Epithelial cell of esophagus (primary cell): ENCODE results near the gene B4GALNT4.
"Not testable (repeated sequence)": the region's sequence is repeated elsewhere in the genome, so short reads cannot be mapped to it uniquely, and the experiment has no call there.

ENCODE experiments used
- DNase-seq: peaks from one replicate; pipeline ENCODE4 v3.0.0; 2010; ENCODE audit warnings: low read depth
- H3K4me3 ChIP-seq: 2 replicates; pipeline ENCODE4 v1.5.1; 2011; ENCODE audit warnings: mild to moderate bottlenecking, low read length, control low read depth
- TF ChIP-seq, protein P1 (sequence below): IDR thresholded peaks from 2 replicates; pipeline ENCODE4 v1.5.1; 2011; ENCODE audit warnings: low read depth, mild to moderate bottlenecking, low read length, control low read depth, inconsistent platforms; ENCODE audit not compliant: insufficient read depth; ENCODE audit errors: missing control alignments

Gene B4GALNT4

DNA sequence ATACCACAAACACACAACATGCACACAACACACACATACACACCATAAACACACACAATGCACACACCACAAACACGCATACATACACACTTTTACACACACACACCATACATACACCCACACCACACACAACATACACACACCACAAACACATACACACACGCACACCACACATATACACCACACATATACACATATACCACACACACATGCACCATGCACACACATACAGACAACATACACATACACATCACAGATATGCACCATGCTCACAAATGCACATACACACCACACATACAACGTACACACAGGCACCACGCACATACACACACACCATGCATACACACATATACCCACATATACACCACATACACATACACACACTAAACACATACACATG is 11.7 kb upstream of the B4GALNT4 start:
- TF ChIP-seq, protein P1, sequence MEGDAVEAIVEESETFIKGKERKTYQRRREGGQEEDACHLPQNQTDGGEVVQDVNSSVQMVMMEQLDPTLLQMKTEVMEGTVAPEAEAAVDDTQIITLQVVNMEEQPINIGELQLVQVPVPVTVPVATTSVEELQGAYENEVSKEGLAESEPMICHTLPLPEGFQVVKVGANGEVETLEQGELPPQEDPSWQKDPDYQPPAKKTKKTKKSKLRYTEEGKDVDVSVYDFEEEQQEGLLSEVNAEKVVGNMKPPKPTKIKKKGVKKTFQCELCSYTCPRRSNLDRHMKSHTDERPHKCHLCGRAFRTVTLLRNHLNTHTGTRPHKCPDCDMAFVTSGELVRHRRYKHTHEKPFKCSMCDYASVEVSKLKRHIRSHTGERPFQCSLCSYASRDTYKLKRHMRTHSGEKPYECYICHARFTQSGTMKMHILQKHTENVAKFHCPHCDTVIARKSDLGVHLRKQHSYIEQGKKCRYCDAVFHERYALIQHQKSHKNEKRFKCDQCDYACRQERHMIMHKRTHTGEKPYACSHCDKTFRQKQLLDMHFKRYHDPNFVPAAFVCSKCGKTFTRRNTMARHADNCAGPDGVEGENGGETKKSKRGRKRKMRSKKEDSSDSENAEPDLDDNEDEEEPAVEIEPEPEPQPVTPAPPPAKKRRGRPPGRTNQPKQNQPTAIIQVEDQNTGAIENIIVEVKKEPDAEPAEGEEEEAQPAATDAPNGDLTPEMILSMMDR = no peak
- no peak overlapping the region for H3K4me3 ChIP-seq
- DNase-seq = no peak

DNA sequence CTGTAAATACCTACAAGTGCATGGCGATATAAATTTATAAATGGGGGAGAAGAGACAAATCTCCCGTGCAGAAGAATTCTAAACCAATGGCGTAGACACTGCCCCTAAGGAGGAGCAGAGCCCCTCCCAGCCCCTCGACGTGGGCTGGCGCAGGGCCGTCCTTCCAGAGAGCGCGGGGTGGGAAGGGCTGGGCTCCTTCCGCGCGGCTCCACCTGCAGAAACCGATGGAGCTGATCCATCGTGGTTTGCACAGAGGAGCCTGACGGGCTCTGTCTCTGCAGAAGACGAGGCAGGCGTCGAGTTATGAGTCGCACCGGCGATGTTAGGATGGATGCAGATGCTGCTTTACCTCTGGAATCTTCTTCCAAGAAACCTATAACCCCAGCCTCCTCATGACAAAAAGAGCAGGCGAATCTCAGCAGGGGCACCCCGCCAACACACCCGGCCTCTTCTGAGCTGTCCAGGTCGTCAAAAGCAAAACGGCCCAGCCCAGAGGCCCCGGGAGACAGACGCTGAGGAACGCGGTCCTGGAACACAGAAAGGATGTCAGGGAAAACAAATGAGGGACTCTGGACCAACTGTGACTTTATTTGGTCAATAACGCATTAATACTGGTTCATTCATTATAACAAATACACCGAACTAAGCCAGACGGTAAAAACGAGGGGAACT is 11.0 kb upstream of the B4GALNT4 start:
- H3K4me3 ChIP-seq = no peak overlapping the region
- TF ChIP-seq, protein P1 = no peak
- DNase-seq = no peak

DNA sequence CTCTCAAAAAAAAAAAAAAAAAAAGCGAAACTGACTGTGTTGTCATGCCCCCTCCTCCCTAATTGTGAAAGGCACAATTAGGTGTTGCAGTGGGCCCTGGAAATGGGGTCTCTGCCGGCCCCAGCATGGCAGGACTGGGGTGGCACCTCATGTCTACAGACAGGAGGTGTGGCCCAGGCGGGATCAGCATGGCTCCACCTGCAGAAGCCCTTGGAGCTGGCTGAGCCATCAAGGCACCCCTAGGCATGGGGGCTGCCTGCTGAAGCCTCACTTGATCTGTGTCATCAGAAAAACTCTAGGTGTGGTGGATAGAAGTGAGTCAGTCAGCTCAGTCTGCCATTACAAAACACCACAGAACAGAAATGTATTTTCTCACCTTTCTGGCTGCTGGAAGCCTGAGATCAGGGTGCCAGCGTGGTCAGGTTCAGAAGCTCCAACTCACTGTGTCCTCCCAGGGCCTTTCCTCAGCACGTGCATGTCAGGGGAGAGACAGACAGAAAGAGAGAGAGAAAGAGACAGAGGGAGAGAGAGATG is 10.1 kb upstream of the B4GALNT4 start:
- peak; percentile 86 for DNase-seq
- H3K4me3 ChIP-seq = no peak overlapping the region
- TF ChIP-seq, protein P1 = no peak

DNA sequence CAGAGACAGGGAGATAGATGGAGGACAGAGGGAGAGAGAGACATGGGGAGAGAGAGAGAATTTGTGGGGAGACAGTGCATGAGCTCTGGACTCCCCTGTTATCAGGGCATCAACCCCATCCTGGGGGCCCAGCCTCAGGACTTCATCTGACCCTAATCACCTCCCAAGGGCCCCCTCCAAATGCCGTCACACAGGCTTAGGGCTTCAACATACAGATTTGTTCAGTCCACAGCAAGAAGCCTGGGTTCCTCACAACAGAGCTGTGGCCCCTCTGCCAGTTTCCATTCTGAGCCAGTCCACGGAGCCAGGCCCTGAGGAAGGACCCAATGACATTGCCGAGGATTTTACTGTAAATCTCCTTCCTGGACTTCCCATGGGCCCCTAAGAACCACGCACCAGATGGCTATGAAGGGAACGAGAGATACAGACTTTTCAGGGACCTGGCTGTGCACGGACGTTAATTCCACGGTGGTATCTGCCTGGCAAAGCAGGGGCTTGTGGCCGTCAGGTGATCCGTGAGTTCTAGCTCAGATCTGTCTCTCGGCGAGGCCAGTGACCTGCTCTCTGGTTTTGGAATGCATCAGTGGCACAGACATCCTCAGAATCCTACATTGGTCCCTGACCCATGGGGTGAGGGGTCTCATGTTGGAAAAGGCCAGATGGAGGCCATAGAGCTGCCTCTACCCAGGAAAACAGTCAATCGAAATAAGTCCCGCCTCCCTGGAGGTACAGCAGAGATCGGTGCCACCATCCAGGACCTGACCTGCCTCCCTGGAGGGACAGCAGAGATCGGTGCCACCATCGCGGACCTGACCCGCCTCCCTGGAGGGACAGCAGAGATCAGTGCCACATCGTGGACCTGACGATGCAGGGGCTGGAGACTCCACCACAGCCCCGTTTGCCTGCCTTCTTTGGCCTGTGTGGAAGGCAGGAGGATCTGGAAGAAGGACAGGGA is 8.7 kb upstream of the B4GALNT4 start:
- DNase-seq = no peak
- no peak overlapping the region for H3K4me3 ChIP-seq
- TF ChIP-seq, protein P1 = no peak

DNA sequence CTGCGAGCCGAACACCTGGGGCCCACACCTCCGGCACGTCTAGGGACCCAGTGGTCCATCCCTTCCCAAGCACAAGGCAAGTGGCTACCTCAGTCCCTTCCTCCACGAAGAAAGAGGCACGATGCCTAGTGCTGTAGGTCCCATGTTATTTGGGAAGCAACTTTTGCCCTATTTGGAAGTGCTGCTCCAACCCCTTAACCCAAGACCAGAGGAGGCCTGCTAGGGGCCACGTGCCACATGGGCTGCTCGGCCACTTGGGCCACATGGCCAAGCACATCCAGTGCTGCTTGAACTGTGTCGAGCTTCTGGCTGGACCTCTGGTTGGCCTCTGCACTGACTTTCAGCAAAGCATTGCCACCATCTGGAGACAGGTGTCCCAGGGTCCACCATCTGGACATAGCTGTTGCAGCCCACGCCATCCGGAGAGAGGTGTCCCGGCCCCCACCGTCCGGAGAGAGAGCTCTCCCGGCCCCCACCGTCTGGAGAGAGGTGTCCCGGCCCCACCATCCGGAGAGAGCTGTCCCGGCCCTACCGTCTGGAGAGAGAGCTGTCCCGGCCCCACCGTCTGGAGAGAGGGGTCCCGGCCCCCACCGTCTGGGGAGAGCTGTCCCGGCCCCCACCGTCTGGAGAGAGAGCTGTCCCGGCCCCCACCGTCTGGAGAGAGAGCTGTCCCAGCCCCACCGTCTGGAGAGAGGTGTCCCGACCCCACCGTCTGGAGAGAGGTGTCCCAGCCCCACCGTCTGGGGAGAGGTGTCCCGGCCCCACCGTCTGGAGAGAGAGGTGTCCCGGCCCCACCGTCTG is 6.5 kb upstream of the B4GALNT4 start:
- DNase-seq = no peak
- TF ChIP-seq, protein P1 = no peak
- H3K4me3 ChIP-seq = no peak overlapping the region

DNA sequence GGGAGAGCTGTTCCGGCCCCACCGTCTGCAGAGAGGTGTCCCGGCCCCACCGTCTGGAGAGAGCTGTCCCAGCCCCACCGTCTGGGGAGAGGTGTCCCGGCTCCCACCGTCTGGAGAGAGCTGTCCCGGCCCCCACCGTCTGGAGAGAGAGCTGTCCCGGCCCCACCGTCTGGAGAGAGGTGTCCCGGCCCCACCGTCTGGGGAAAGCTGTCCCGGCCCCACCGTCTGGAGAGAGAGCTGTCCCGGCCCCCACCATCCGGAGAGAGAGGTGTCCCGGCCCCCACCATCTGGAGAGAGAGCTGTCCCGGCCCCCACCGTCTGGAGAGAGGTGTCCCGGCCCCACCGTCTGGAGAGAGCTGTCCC is 5.9 kb upstream of the B4GALNT4 start:
- not testable (repeated sequence) for DNase-seq, H3K4me3 ChIP-seq
